BLaER1 (cell line): ENCODE results near the gene STOML3.

Experiments used
- H3K27ac ChIP-seq: shearing (Covaris generic); formaldehyde crosslinking; 2 replicates; pipeline ENCODE4 v1.8.1; 2022
- H3K27me3 ChIP-seq: shearing (Covaris generic); formaldehyde crosslinking; 2 replicates; pipeline ENCODE4 v1.8.1; 2022
- H3K36me3 ChIP-seq: shearing (Covaris generic); formaldehyde crosslinking; 2 replicates; pipeline ENCODE4 v1.8.1; 2022
- H3K4me1 ChIP-seq: shearing (Covaris generic); formaldehyde crosslinking; 2 replicates; pipeline ENCODE4 v1.8.1; 2022
- H3K4me2 ChIP-seq: shearing (Covaris generic); formaldehyde crosslinking; 2 replicates; pipeline ENCODE4 v1.8.1; 2022
- H3K4me3 ChIP-seq: shearing (Covaris generic); formaldehyde crosslinking; 2 replicates; pipeline ENCODE4 v1.8.1; 2022
- H3K9ac ChIP-seq: shearing (Covaris generic); formaldehyde crosslinking; 2 replicates; pipeline ENCODE4 v1.8.1; 2022
- H3K9me3 ChIP-seq: shearing (Covaris generic); formaldehyde crosslinking; 2 replicates; pipeline ENCODE4 v1.8.1; 2022
- H4K20me1 ChIP-seq: shearing (Covaris generic); formaldehyde crosslinking; 2 replicates; pipeline ENCODE4 v1.8.1; 2022
- Cebpa-rat ChIP-seq: shearing (Covaris generic); IDR thresholded peaks from 2 replicates; pipeline ENCODE4 v1.8.1; 2022

Gene STOML3

DNA sequence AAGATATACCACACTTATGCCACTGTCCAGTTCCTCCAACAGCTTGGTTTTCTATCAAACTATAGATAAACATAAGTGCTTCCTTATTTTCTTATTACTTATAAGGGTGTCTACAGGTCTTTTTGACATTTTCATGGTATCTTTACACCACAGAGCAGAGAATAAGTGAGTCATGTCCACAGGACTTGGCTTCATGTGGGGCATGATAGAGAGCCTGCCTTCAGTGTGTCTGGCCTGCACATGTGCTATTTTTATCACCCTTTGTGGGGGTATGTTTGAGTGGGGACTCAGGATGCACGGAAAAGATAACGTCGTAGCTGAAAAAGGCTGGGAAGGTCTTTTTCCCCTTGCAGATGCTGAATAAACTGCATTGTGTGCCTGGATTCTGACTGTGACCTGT lies 8.1 kb upstream of the STOML3 start:
- Histone ChIP-seq H3K4me3 (no peak overlapping the region), H3K27me3 (no peaks in the 10 kb centered on the region), H3K9me3 (no peaks in the 10 kb centered on the region), H3K36me3 (no peaks in the 10 kb centered on the region), H3K27ac (no peak overlapping the region), H3K9ac (no peak overlapping the region), H3K4me2 (no peak overlapping the region), H4K20me1 (no peaks in the 10 kb centered on the region), H3K4me1 (no peaks in the 10 kb centered on the region)
- TF ChIP-seq Cebpa-rat, result no peak

DNA sequence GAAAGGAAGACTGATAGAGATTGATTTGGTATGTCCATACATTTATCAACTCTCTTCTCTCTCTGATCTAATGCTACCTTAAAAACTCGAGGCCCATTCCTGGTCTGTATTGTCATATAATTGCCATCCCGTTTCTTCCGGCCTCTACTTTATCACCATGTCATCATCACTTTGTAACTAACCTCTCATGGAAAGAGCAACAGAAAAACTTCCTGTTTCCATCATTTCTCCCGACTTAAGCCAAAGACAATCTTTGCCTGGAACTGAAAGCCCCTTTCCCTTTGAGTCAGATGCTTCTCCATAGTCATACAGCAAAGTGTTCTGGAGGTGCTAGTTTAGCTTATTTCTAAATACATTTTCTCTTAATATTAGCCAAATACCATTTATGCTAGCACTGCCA lies 2.8 kb upstream of the STOML3 start:
- no peak overlapping the region for H3K4me3 ChIP-seq

DNA sequence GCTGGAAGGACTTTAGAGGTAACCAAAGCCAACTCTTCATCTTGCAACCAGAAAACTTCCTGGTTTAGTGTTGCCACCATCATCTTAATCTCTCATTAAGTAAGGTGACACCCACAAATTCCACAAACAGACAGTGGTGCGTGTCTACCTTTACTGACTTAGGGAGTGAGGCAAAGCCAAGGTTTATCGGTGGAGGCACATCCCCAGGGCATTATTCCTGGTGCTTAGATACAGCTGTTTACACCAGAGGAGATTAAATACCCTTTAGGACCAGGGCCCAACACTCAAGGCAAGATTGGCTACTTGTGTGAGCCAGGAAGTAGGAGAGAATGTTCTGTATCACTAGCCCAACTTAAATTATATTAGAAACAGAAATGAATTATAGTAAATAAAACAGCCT lies 9.5 kb downstream of the STOML3 start:
- no peaks in the 10 kb centered on the region for H3K36me3 ChIP-seq
- no peak for TF ChIP-seq Cebpa-rat
- no peaks in the 10 kb centered on the region for H3K27me3 ChIP-seq

More for the DNA sequence above, 2.8 kb upstream of the STOML3 start:
- Histone ChIP-seq H3K9me3 (no peaks in the 10 kb centered on the region), H3K4me2 (no peak overlapping the region), H3K4me1 (no peaks in the 10 kb centered on the region), H4K20me1 (no peaks in the 10 kb centered on the region), H3K36me3 (no peaks in the 10 kb centered on the region), H3K9ac (no peak overlapping the region), H3K27me3 (no peaks in the 10 kb centered on the region), H3K27ac (no peak overlapping the region)
- no peak for TF ChIP-seq Cebpa-rat

GRCh38 chr13:38980750-38981078 lies 9.9 kb downstream of the STOML3 start:
- Histone ChIP-seq H3K4me3 (no peak overlapping the region), H4K20me1 (no peaks in the 10 kb centered on the region), H3K9me3 (peaks cover 15% of the 10 kb centered on the region), H3K9ac (no peak overlapping the region), H3K4me1 (no peaks in the 10 kb centered on the region), H3K27me3 (no peaks in the 10 kb centered on the region), H3K27ac (no peak overlapping the region), H3K36me3 (no peaks in the 10 kb centered on the region), H3K4me2 (no peak overlapping the region)
- TF ChIP-seq Cebpa-rat, result no peak

More for the DNA sequence above, 9.5 kb downstream of the STOML3 start:
- Histone ChIP-seq H3K4me1 (no peaks in the 10 kb centered on the region), H3K9me3 (peaks cover 15% of the 10 kb centered on the region), H3K4me3 (no peak overlapping the region), H3K9ac (no peak overlapping the region), H3K27ac (no peak overlapping the region), H3K4me2 (no peak overlapping the region), H4K20me1 (no peaks in the 10 kb centered on the region)

GRCh38 chr13:38979891-38980749 lies 10.5 kb downstream of the STOML3 start:
- H3K27me3 ChIP-seq, result no peaks in the 10 kb centered on the region
- no peak overlapping the region for H3K4me2 ChIP-seq
- H3K27ac ChIP-seq, result no peak overlapping the region
- no peaks in the 10 kb centered on the region for H3K36me3 ChIP-seq
- peaks cover 15% of the 10 kb centered on the region for H3K9me3 ChIP-seq
- H3K4me3 ChIP-seq, result no peak overlapping the region
- H3K4me1 ChIP-seq, result no peaks in the 10 kb centered on the region
- no peaks in the 10 kb centered on the region for H4K20me1 ChIP-seq
- H3K9ac ChIP-seq, result no peak overlapping the region
- TF ChIP-seq Cebpa-rat, result no peak

GRCh38 chr13:38970380-38971051 lies 20.1 kb downstream of the STOML3 start:
- TF ChIP-seq Cebpa-rat, result no peak
- H4K20me1 ChIP-seq, result no peaks in the 10 kb centered on the region

GRCh38 chr13:38969187-38969586 lies 21.4 kb downstream of the STOML3 start:
- H3K36me3 ChIP-seq, result no peaks in the 10 kb centered on the region
- H3K4me1 ChIP-seq, result no peaks in the 10 kb centered on the region
- H4K20me1 ChIP-seq, result no peaks in the 10 kb centered on the region
- H3K27me3 ChIP-seq, result no peaks in the 10 kb centered on the region
- H3K9ac ChIP-seq, result no peak overlapping the region
- H3K9me3 ChIP-seq, result no peaks in the 10 kb centered on the region
- TF ChIP-seq Cebpa-rat, result no peak
- H3K27ac ChIP-seq, result no peak overlapping the region
- H3K4me2 ChIP-seq, result no peak overlapping the region
- H3K4me3 ChIP-seq, result no peak overlapping the region

More at GRCh38 chr13:38970380-38971051, 20.1 kb downstream of the STOML3 start:
- no peaks in the 10 kb centered on the region for H3K27me3 ChIP-seq
- no peak overlapping the region for H3K4me2 ChIP-seq
- H3K9ac ChIP-seq, result no peak overlapping the region
- H3K4me3 ChIP-seq, result no peak overlapping the region
- H3K9me3 ChIP-seq, result no peaks in the 10 kb centered on the region
- no peak overlapping the region for H3K27ac ChIP-seq
- H3K4me1 ChIP-seq, result no peaks in the 10 kb centered on the region
- no peaks in the 10 kb centered on the region for H3K36me3 ChIP-seq

GRCh38 chr13:38967446-38967845 lies 23.2 kb downstream of the STOML3 start:
- H3K27me3 ChIP-seq, result no peaks in the 10 kb centered on the region
- TF ChIP-seq Cebpa-rat, result no peak
- no peaks in the 10 kb centered on the region for H3K36me3 ChIP-seq
- H3K4me2 ChIP-seq, result no peak overlapping the region
- H3K27ac ChIP-seq, result no peak overlapping the region
- no peak overlapping the region for H3K9ac ChIP-seq
- H3K4me1 ChIP-seq, result no peaks in the 10 kb centered on the region
- no peaks in the 10 kb centered on the region for H3K9me3 ChIP-seq
- H4K20me1 ChIP-seq, result no peaks in the 10 kb centered on the region
- H3K4me3 ChIP-seq, result no peak overlapping the region

DNA sequence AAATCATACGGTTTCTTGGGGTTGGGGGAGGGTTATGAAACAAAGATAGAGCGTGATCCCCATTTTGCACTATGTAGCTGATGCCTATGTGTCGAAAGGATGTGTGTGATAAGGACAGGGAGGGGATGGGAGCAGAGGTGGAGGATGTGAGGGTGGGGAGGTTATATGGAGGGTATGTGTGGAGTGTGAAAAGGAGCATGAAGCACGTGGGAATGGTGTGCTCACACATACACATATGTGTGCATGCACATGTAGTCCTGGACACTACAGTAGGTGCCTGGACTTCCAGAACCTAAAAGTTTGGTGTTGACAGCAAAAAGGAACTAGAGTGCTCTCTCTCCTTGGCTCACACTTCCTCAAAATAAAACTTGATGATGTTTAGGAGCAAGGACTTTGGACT lies 25.4 kb downstream of the STOML3 start:
- Histone ChIP-seq H3K4me1 (no peaks in the 10 kb centered on the region), H3K4me2 (no peak overlapping the region), H3K27me3 (no peaks in the 10 kb centered on the region), H3K27ac (no peak overlapping the region), H4K20me1 (no peaks in the 10 kb centered on the region), H3K36me3 (no peaks in the 10 kb centered on the region), H3K4me3 (no peak overlapping the region), H3K9me3 (no peaks in the 10 kb centered on the region; the same call in 1 of the 2 replicates), H3K9ac (no peak overlapping the region)
- no peak for TF ChIP-seq Cebpa-rat

DNA sequence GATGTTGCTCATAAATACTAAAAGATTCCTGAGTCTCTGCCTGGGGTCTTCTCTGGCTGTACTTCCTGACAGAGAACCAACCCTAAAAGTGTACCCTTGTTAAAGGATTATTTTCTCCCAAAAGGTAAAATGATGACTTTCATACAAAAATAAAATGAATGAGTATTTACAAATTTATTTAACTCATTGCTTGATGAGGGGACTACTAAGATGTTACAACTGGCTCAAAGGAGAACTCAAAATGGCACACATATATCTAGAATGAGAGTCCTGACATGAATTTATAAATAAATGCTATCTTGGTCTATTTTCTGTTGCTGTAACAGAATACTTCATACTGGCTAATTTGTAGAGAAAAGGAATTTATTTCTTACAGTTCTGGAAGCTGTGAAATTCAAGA lies 30.5 kb downstream of the STOML3 start:
- Histone ChIP-seq H3K27ac (no peak overlapping the region), H3K4me3 (no peak overlapping the region), H3K9ac (no peak overlapping the region), H3K4me2 (no peak overlapping the region), H3K9me3 (peaks cover 3% of the 10 kb centered on the region; the same call in 1 of the 2 replicates), H4K20me1 (no peaks in the 10 kb centered on the region), H3K4me1 (no peaks in the 10 kb centered on the region), H3K36me3 (no peaks in the 10 kb centered on the region), H3K27me3 (no peaks in the 10 kb centered on the region)
- TF ChIP-seq Cebpa-rat, result no peak
